Measurements from ENCODE around the gene EMC9.

DNA sequence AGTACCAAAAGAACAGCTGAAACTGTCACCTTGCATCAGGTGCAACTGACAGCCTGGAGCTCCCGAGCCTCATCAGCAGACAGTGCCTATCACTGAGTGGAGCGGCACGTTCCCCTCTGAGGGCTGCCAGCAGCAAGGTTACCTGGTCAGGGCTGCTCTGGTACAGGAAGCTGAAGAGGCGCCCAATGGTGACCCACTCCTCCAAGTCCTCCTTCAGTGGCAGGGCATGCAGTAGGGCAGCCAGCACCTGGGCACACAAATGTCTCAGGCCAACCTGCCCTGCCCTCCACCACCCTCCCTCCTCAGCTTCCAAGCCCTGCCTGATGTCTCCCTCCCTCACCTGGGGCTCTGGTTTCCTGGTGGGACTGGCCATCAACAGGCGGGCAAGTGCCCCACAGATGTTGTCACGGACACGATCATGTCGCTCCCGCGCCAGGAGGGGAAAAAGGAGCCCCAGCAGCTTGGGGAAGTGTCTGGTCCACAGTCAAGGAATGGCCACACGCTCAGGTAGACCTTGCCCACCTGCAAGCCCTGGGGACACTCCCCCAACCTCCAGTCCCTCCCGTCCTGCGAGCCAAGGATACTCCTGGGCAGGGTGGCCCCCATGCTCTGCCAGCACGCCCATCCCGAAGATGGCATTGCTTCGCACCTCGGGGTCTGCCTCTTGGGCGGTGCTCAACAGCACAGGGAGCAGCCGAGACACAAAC is 40.1 kb upstream of the EMC9 start:
- TF ChIP-seq, protein P1, sequence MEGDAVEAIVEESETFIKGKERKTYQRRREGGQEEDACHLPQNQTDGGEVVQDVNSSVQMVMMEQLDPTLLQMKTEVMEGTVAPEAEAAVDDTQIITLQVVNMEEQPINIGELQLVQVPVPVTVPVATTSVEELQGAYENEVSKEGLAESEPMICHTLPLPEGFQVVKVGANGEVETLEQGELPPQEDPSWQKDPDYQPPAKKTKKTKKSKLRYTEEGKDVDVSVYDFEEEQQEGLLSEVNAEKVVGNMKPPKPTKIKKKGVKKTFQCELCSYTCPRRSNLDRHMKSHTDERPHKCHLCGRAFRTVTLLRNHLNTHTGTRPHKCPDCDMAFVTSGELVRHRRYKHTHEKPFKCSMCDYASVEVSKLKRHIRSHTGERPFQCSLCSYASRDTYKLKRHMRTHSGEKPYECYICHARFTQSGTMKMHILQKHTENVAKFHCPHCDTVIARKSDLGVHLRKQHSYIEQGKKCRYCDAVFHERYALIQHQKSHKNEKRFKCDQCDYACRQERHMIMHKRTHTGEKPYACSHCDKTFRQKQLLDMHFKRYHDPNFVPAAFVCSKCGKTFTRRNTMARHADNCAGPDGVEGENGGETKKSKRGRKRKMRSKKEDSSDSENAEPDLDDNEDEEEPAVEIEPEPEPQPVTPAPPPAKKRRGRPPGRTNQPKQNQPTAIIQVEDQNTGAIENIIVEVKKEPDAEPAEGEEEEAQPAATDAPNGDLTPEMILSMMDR (IDR thresholded peaks at IDR 0.05), result no peak
- TF ChIP-seq EZH2 (IDR thresholded peaks at IDR 0.05; ENCODE audit: borderline replicate concordance, insufficient read depth, low read depth, low read length, poor library complexity, severe bottlenecking), result no peak
